Activated CD4-positive, alpha-beta T cell treated with anti-CD3 and anti-CD28 coated beads for 24 hours (primary cell): ENCODE data around the gene AHSG.
"Not testable (repeated sequence)": the region's sequence is repeated elsewhere in the genome, so short reads cannot be mapped to it uniquely, and the experiment has no call there.

Source experiments
- DNase-seq, 2 donors: peaks; one replicate each; pipeline ENCODE4 v3.0.0-alpha.2; 2020; ENCODE audit warnings: low read depth in 2 of 2

AHSG gene

GRCh38 chr3:186618318-186618938 is 5.6 kb downstream of the AHSG start:
- no peak for DNase-seq

- DNase-seq = no peak
Observed at GRCh38 chr3:186619787-186620212, 6.9 kb downstream of the AHSG start.

- no peak for DNase-seq
Observed at GRCh38 chr3:186620213-186621092, 7.6 kb downstream of the AHSG start.

DNA sequence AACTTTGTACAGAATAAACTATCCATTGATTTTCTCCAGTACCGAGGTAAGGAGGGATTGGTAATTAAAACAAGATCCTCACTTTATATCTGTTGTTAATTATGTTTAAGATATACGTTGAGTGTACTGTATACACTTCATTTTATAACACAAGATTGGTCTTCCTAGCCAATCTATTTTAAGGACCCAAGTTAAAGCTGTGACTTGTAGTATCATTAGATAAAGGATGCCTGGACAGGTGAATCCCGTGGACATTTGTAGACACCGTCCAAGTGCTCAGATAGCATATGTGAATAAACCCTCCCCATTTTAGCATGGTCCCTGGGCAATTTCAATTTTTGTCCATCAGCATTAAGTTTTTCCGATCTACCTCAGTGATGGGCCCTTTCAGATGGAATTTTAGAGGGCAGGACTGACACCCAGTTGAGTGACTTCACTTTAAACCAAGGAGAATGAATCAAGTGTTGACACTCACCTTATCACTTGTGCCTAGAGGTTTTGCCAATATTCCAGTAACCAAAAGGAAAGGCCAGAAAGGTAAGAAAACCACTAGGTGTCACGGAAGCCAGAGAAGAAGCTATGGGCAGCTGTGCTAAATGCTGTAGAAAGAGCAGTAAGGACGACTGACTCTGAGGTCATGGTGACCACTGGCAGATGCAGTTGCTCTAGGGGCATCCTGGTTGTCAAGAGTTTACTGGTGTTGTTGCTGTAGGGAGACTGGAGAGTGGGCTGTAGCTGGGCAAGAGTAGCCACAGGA is 9.2 kb downstream of the AHSG start:
- no peak for DNase-seq

GRCh38 chr3:186622651-186623310 is 9.9 kb downstream of the AHSG start:
- DNase-seq = no peak

DNA sequence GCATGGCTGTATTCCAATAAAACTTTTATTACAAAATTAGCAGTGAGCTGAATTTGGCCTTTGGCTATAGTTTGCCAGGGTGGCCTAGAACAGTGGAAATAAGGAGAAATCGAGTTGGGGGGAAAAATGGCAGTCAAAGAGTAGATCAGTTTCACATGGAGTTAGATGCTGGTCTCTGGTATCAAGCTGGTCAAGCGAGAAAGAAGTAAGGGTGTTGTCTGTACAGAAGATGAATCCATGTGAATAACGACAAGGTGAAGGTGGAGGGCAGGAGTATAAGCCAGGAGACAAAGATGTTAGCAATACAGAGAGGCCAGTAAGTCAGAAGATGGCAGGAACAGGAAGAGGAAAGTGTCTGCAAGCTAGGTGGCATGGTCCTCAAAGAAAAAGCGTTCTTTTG is 11.7 kb downstream of the AHSG start:
- no peak for DNase-seq

- no peak for DNase-seq
Observed at GRCh38 chr3:186625600-186626042, 12.8 kb downstream of the AHSG start.

- DNase-seq = no peak
Observed at GRCh38 chr3:186626254-186626847, 13.5 kb downstream of the AHSG start.

GRCh38 chr3:186627852-186628414 is 15.1 kb downstream of the AHSG start:
- no peak for DNase-seq

- no peak for DNase-seq
Observed at GRCh38 chr3:186628756-186629155, 15.9 kb downstream of the AHSG start.

- no peak for DNase-seq
Observed at GRCh38 chr3:186630950-186631641, 18.2 kb downstream of the AHSG start.

DNA sequence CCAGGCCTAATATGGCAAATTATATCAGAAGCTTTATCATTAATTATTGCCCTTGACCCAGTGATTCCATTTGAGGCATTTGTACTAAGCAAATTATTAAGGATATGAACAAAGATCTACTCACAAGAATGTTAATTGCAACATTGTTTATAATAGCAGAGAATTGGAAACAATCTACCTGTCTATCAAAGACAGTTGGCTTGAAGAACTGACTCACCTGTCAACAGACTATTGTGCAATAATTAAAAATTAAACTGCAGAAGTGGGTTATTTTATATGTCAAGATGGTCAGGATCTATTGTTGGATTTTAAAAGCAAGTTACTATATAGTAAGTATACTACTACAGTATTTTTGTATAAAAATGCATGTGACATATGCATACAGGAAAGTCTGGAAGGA is 20.6 kb downstream of the AHSG start:
- no peak for DNase-seq

DNA sequence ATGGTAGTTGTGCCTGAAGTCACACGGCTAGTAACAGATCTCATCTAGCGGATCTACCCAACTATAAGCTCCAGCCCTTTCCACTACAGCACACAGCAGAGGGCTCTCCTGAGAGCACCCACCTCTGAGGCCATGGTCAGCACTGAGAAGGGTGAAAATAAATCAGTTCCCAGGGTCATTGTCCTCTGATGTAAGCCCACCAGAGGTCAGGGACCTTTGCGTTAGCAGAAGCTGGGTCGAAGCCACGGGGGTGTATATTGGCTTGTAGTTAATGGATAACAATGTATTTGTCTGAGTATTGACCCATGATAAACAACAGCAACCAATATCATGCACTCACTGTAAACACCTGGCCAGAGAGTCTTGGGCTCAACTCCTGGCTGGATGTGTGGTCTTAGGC is 21.3 kb downstream of the AHSG start:
- not testable (repeated sequence) for DNase-seq

DNA sequence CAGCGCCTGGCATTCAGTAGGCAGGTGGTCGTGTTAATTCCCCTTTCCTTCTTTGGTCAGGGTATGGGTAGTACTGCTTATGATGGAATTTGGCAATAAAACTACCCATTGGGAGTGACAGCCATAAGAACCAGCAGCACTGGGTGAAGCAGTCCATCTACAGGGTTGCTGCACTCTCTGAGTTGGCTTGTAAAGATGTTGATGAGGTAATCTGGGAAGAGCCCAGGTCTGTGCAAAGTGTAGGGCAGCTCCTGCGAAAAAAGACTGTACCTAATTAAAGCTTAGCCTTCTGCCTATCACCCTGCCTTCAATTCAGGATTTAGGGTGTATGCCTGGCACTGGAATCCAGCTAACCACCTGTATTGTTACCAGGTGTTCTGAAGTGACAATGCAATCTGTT is 22.7 kb downstream of the AHSG start:
- no peak for DNase-seq

GRCh38 chr3:186636536-186636935 is 23.7 kb downstream of the AHSG start:
- DNase-seq = no peak

DNA sequence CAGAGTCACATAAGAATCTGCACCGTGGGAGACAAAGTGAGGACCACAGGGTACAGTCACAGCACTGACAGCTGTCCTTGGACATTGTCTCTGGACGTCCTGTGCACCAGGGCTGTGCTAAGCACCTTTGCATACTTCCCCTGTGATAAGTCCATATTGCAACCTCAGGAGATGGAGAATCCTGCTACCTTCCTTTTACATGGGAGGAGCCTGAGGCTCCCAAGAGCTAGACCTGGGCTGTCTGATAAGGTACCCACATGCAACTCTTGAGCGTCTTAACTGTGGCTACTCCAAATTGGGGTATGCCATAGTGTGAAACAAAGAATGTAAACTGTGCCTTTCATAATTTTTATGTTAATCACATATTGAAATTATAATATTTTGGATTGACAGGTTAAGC is 24.8 kb downstream of the AHSG start:
- DNase-seq = no peak

DNA sequence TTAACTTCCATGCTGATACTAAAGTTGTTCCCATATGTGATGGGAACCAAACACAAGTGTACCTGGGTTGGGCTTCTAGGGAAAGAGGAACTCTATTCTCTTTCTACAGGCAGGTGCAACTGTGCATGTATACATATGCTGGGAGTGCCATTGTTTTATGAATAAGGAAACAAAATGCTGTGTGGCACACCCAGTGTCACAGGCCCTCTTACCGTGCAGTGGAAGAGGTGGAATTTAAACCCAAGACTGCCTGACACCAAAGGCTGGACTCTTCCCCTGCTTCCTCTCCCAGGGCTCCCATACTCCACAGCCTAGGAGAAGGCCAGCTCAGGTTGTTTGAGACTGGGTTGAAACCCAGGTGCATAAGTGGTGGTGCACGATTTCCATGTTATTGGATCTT is 25.4 kb downstream of the AHSG start:
- no peak for DNase-seq

- DNase-seq = no peak
Observed at GRCh38 chr3:186639778-186640472, 27.1 kb downstream of the AHSG start, which contains the start of gene FETUB. TSS of gene FETUB (plus strand) at chr3:186640399. CDS start at chr3:186640461, 62 bp downstream.

DNA sequence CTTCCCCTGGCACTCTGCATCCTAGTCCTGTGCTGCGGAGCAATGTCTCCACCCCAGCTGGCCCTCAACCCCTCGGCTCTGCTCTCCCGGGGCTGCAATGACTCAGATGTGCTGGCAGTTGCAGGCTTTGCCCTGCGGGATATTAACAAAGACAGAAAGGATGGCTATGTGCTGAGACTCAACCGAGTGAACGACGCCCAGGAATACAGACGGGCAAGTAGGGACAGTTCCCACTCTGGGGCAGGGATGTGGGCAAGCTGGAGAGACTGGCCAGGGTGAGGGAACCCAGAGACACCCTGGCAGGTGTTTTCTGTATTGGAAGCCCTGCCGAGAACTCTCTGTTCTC is 27.6 kb downstream of the AHSG start:
- no peak for DNase-seq

- no peak for DNase-seq
Observed at GRCh38 chr3:186640929-186641328, 28.1 kb downstream of the AHSG start.
